Left lung (tissue), 10 donors: ENCODE results near the gene MOB3B. TPM values are rescaled to one million over a fixed set of nuclear protein-coding genes. Genes with fewer than 3 reads are reported as not detected.

Experiments used
- ATAC-seq: fragments of 200-7000 bp; cut with Tn5 transposase; one replicate; pipeline ENCODE4 v1.9.1; 2020; ENCODE audit warnings: moderate library complexity
- DNase-seq, 4 donors: peaks; one replicate each; pipeline ENCODE4 v3.0.0-alpha.2; 2013 to 2020
- H3K27ac ChIP-seq, 2 donors: fragments of 200-600 bp; sonication (generic) in 1 of 2; one replicate each; pipeline versions ENCODE4 v1.5.0 to v1.8.0; 2020 to 2021
- H3K27me3 ChIP-seq, 2 donors: fragments of 200-600 bp; sonication (generic) in 1 of 2; one replicate each; pipeline versions ENCODE4 v1.5.0 to v1.8.0; 2020 to 2021
- H3K36me3 ChIP-seq, 2 donors: fragments of 200-600 bp; sonication (generic) in 1 of 2; one replicate each; pipeline versions ENCODE4 v1.5.0 to v1.8.0; 2020 to 2021
- H3K4me1 ChIP-seq, 2 donors: fragments of 200-600 bp; one replicate each; pipeline ENCODE4 v1.8.0; 2021
- H3K4me3 ChIP-seq, 2 donors: fragments of 200-600 bp; sonication (generic) in 1 of 2; one replicate each; pipeline versions ENCODE4 v1.5.0 to v1.8.0; 2020 to 2021; ENCODE audit warnings: mild to moderate bottlenecking in 1 of 2
- H3K9me3 ChIP-seq, 2 donors: fragments of 200-600 bp; sonication (generic) in 1 of 2; one replicate each; pipeline versions ENCODE4 v1.5.0 to v1.8.0; 2020 to 2021
- intact Hi-C, 2 donors: fragments of 100-400 bp; cut with DNase I; formaldehyde crosslinking; loops; one replicate each; pipeline versions ENCODE4 v1.11.2 to v1.14.2; 2022
- polyA plus RNA-seq, 6 donors: library from polyadenylated mRNA; unstranded; fragments of 120-200 nt; gene quantifications; one replicate each; pipeline ENCODE4 v1.2.1, GENCODE V29; 2013; ENCODE audit not compliant: insufficient read length in 6 of 6
- total RNA-seq, 2 donors: library from RNA; stranded (reverse); fragmentation: NEBNext Ultra II Directional; extraction: Animal tissue kit (Norgen Biotek cat#: 25700); gene quantifications; one replicate each; pipeline ENCODE4 v1.2.1, GENCODE V29; 2021
- TF ChIP-seq, protein P1 (sequence below), 2 donors: fragments of 200-600 bp; sonication (generic) in 1 of 2; IDR thresholded peaks; one replicate each; pipeline versions ENCODE4 v1.5.0 to v1.8.0; 2021; ENCODE audit warnings: antibody characterized with exemption in 2 of 2
- donor health status: DM: no; HTN: yes; CAD: no.
- donor health status: DM: no; HTN: no; CAD: no.

Gene MOB3B
- total and polyA plus RNA-seq, 8 donors: 7.2 to 18.3 (median 15.8) TPM

DNA sequence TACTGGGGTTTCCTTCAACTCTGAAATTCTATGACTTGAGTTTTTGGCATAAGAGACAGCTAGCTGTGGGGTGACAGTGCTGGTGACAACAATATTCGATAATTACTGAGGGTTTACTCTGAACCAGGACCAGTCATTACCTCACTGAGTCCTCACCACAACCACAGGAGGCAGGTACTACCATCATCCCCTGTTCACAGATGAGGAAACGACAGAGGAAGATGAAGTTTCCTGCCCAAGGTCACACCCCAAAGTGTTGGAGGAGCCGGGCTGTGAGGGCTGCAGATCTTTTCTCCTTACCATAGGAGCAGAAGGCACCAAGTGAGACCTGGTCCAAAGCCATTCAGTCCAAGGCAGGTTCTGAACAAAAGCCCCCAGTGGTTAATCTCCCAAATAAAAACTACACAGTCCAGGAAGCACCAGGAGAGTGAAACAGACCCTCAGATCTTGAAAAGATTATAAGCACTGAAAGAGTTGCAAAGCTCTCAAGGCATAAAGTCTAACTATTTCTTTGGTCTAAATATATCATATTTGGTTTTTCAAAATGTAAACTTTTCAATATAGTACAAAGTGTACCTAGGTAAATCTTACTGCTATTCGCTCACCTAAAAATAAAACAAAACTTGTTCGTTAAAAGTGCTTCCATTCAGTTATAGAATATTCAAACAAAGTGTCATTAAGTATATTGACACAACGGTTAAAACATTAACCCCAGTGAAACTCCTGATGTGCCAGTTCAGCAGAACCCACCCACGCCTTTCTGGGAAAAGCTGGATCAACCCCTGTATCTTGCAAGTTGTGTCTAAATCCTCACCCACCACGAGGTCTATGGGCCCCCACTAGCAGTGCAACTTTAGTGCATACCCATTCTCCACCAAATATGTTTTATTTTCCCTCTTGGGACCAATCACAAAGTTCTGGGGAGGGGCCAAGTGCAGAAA, 150.0 kb downstream of the MOB3B start:
- H3K4me3 ChIP-seq: no peak overlapping the region
- intact Hi-C loops: no loop called here

GRCh38 chr9:27377811-27378456, 151.7 kb downstream of the MOB3B start:
- intact Hi-C loops: no loop called here
- no peaks in the 10 kb centered on the region for H3K9me3 ChIP-seq
- H3K36me3 ChIP-seq: no peaks in the 10 kb centered on the region
- H3K4me1 ChIP-seq: no peaks in the 10 kb centered on the region
- DNase-seq (no peak), ATAC-seq (no peak)
- no peak overlapping the region for H3K4me3 ChIP-seq
- no peak overlapping the region for H3K27ac ChIP-seq
- no peaks in the 10 kb centered on the region for H3K27me3 ChIP-seq
- TF ChIP-seq, protein P1, sequence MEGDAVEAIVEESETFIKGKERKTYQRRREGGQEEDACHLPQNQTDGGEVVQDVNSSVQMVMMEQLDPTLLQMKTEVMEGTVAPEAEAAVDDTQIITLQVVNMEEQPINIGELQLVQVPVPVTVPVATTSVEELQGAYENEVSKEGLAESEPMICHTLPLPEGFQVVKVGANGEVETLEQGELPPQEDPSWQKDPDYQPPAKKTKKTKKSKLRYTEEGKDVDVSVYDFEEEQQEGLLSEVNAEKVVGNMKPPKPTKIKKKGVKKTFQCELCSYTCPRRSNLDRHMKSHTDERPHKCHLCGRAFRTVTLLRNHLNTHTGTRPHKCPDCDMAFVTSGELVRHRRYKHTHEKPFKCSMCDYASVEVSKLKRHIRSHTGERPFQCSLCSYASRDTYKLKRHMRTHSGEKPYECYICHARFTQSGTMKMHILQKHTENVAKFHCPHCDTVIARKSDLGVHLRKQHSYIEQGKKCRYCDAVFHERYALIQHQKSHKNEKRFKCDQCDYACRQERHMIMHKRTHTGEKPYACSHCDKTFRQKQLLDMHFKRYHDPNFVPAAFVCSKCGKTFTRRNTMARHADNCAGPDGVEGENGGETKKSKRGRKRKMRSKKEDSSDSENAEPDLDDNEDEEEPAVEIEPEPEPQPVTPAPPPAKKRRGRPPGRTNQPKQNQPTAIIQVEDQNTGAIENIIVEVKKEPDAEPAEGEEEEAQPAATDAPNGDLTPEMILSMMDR (IDR thresholded peaks at IDR 0.05): no peak

More for the DNA sequence above, 150.0 kb downstream of the MOB3B start:
- no peaks in the 10 kb centered on the region for H3K9me3 ChIP-seq
- DNase-seq (peak in 1 of 4 donors; percentile 50), ATAC-seq (peak; percentile 84)
- TF ChIP-seq, protein P1 (IDR thresholded peaks at IDR 0.05): no peak
- H3K36me3 ChIP-seq: no peaks in the 10 kb centered on the region
- H3K4me1 ChIP-seq: no peaks in the 10 kb centered on the region
- no peaks in the 10 kb centered on the region for H3K27me3 ChIP-seq
- H3K27ac ChIP-seq: peak overlapping the region in 1 of 2 donors; percentile 42

- intact Hi-C loops: no loop called here
- H3K27me3 ChIP-seq: no peaks in the 10 kb centered on the region
- DNase-seq (no peak), ATAC-seq (no peak)
- H3K36me3 ChIP-seq: no peaks in the 10 kb centered on the region
- no peaks in the 10 kb centered on the region for H3K4me1 ChIP-seq
- H3K27ac ChIP-seq: no peak overlapping the region
- no peak overlapping the region for H3K4me3 ChIP-seq
- TF ChIP-seq, protein P1 (IDR thresholded peaks at IDR 0.05): no peak
- no peaks in the 10 kb centered on the region for H3K9me3 ChIP-seq
These were observed 152.3 kb downstream of the MOB3B start for GRCh38 chr9:27377147-27377807.

DNA sequence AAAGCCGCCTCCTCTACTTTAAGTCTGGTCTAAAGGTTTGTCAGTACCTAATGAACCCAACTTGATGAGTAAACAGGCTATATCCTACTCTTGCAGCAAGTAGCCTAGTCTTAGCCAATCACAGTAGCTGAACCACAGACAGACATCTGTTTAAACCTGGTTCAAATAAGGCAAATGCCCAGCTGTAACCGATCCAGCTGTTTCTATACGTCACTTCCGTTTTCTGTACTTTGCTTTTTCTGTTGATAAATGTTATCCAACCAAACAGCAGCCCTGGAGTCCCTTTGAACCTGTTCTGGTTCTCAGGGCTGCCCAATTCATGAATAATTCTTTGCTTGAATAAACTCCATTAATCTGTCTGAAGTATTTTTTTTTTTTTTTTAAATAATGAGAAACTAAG, 155.8 kb downstream of the MOB3B start:
- ATAC-seq (no peak), DNase-seq (no peak)
- Histone ChIP-seq H3K4me1 (peaks cover 0 to 2% of the 10 kb centered on the region in 2 donors), H3K9me3 (no peaks in the 10 kb centered on the region), H3K36me3 (no peaks in the 10 kb centered on the region), H3K27me3 (no peaks in the 10 kb centered on the region), H3K4me3 (no peak overlapping the region), H3K27ac (no peak overlapping the region)
- TF ChIP-seq, protein P1 (IDR thresholded peaks at IDR 0.05): no peak
- intact Hi-C loops: no loop called here

DNA sequence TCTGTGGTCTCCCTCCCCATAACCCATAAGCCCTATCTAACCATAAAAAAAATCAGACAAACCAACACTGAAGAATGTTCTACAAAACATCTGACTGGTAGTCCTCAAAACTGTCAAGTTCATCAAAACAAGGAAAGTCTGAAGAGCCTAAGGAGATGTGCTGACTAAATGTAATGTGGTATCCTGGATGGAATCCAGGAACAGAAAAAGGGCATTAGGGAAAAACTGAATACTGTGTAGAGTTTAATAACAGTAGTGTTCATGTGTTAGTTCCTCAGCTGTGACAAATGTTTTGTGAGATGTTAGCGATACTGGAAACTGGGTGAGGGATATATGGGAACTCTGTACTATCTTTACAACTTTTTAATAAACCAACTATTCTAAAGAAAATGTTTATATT, 157.0 kb downstream of the MOB3B start:
- no peak overlapping the region for H3K4me3 ChIP-seq
- no peaks in the 10 kb centered on the region for H3K9me3 ChIP-seq
- intact Hi-C loops: no loop called here
- H3K36me3 ChIP-seq: no peaks in the 10 kb centered on the region
- no peak for ATAC-seq
- no peak overlapping the region for H3K27ac ChIP-seq
- peaks cover 0 to 7% of the 10 kb centered on the region in 2 donors for H3K4me1 ChIP-seq
- no peaks in the 10 kb centered on the region for H3K27me3 ChIP-seq
- TF ChIP-seq, protein P1 (IDR thresholded peaks at IDR 0.05): no peak
- no peak for DNase-seq
